Naive B cell (primary cell): ENCODE data around the gene LCLAT1. TPM values are rescaled to one million over a fixed set of nuclear protein-coding genes. Genes with fewer than 3 reads are reported as not detected.

Experiments used
- ATAC-seq, 2 donors: fragments of 150-1000 bp; cut with Tn5 transposase; 2 replicates each; pipeline ENCODE4 v1.10.0; 2021; ENCODE audit warnings: low read depth in 2 of 2, mild to moderate bottlenecking in 2 of 2, moderate library complexity in 2 of 2
- DNase-seq: peaks from one replicate; pipeline ENCODE4 v3.0.0; 2022
- H3K27ac Mint-ChIP-seq, 6 donors: one replicate each; pipeline ENCODE4 v1.8.0; 2020 to 2022; ENCODE audit warnings: mild to moderate bottlenecking in 6 of 6, mixed read lengths in 6 of 6, moderate library complexity in 5 of 6, inconsistent platforms in 2 of 6
- H3K27me3 Mint-ChIP-seq, 3 donors: one replicate each; pipeline ENCODE4 v1.8.0; 2021 to 2022; ENCODE audit warnings: mixed read lengths in 3 of 3, mild to moderate bottlenecking in 1 of 3
- H3K36me3 Mint-ChIP-seq, 2 donors: one replicate each; pipeline ENCODE4 v1.8.0; 2020 to 2022; ENCODE audit warnings: mixed read lengths in 2 of 2, inconsistent platforms in 1 of 2, mild to moderate bottlenecking in 1 of 2
- H3K4me1 Mint-ChIP-seq, 3 donors: one replicate each; pipeline ENCODE4 v1.8.0; 2020 to 2022; ENCODE audit warnings: mixed read lengths in 3 of 3, inconsistent platforms in 1 of 3, mild to moderate bottlenecking in 1 of 3, moderate library complexity in 1 of 3
- H3K4me3 Mint-ChIP-seq, 8 donors: one replicate each; pipeline ENCODE4 v1.8.0; 2020 to 2022; ENCODE audit warnings: mild to moderate bottlenecking in 8 of 8, mixed read lengths in 8 of 8, moderate library complexity in 8 of 8, inconsistent platforms in 2 of 8
- H3K9me3 Mint-ChIP-seq, 7 donors: one replicate each; pipeline ENCODE4 v1.8.0; 2020 to 2022; ENCODE audit warnings: mixed read lengths in 7 of 7, mild to moderate bottlenecking in 5 of 7, inconsistent platforms in 2 of 7, moderate library complexity in 1 of 7
- polyA plus RNA-seq, 6 donors: library from polyadenylated mRNA; unstranded; fragments of 300-500 nt; fragmentation: Illumina TruSeq; gene quantifications; one replicate each; pipeline ENCODE4 v1.2.3, GENCODE V29; 2021; ENCODE audit warnings: low read depth in 6 of 6

LCLAT1 gene
- polyA plus RNA-seq, 6 donors from 2014 or later, result 13.1 to 29.4 (median 19.4) TPM

DNA sequence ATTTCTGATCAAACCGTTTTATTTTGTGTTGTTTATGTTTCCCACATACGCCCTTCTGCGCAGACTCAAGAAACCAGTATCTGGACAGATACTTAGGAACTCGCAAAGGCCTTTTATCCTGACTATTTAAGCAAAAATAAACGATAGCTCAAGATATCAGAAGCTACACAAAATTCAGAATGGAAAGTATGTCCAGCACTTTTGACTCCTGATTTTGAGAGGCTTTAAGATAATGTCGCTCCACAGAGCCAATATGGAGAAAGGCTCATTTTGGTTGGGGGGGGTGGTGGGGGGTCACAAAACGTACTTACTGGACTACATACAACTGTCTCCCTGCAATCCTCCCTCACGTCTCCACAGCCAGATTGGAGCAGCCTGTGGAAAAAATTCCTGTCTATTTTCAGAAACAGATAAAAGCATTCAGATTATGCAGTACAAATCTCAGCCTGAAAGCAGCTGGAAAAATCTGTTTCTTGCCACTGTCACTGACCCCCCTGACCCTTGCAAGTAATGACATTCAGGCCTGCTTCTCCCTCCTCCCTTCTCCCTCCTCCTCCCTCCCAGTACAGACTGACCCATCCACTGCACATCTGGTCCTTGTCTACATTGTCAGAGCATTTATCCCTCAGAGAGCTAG is 34.9 kb upstream of the LCLAT1 start:
- Mint-ChIP-seq H3K36me3 (no peaks in the 10 kb centered on the region), H3K4me3 (no peak overlapping the region), H3K9me3 (no peaks in the 10 kb centered on the region), H3K4me1 (peaks cover 14 to 46% (median 43%) of the 10 kb centered on the region in 3 donors), H3K27ac (peak overlapping the region in 1 of 6 donors; percentile 81), H3K27me3 (peaks cover 0 to 5% (median 0%) of the 10 kb centered on the region in 3 donors)
- ATAC-seq (no peak), DNase-seq (no peak)

DNA sequence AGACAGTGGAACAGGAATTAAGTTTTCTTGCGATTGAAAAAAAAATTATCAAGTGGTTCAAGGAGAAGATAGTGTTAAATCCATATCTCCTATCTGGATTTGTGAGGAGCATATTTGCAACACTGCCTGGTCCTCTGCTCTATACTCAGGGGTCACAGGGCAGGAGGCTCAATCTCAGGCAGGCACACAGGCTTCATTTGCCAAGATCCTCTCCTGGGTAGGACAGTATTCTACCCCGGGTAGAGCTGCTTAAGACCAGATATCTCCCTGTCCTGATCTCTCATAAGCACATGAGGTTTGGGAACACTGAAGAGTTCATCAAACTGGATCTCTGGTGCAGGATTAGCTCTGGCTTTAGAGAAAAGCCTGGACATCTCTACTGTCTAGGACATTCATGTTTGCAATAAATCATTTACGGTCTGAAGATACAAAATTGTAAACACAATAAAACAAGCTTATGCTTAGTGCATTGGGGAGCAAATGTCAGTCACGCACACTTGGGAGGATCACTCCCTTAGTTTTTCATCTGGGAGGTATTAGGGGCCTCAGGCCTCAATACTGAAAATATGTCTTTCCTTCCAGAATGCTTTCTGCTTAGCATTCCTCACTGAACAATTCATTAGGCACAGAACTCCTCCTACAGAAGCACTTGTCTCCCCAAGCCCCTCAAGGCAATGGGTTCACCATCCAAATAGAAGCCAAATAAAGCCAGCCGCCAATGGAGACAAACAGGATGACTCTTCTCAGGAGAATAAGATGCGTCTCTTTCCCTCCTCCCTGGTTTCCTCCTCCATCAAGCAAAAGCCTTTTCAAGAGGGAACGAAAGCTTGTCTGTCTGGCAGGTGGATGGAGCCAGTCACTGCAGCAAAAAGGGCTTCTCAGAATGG is 34.1 kb upstream of the LCLAT1 start:
- H3K9me3 Mint-ChIP-seq, result no peaks in the 10 kb centered on the region
- H3K4me1 Mint-ChIP-seq, result peaks cover 12 to 39% (median 39%) of the 10 kb centered on the region in 3 donors
- DNase-seq (no peak), ATAC-seq (no peak)
- H3K27me3 Mint-ChIP-seq, result peaks cover 0 to 5% (median 0%) of the 10 kb centered on the region in 3 donors
- H3K36me3 Mint-ChIP-seq, result no peaks in the 10 kb centered on the region
- peak overlapping the region in 2 of 6 donors; percentile 2 to 81 for H3K27ac Mint-ChIP-seq
- no peak overlapping the region for H3K4me3 Mint-ChIP-seq

DNA sequence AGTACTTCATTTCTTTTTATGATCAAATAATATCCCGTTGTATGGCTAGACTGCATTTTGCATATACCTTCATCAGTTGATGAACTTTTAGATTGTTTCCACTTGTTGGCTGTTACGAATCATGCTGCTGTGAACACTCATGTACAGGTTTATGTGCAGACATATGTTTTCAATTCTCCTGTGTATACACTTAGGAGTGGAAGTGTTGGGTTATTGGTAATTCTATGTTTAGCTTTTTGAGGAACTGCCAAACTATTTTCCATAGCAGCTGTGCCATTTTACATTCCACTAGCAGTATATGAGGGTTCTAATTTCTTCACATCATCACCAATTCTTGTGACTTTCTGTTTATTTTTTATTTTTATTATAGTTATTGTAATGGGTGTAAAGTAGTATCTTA is 32.1 kb upstream of the LCLAT1 start:
- Mint-ChIP-seq H3K27ac (peak overlapping the region in 1 of 6 donors; percentile 83), H3K36me3 (no peaks in the 10 kb centered on the region), H3K4me1 (peaks cover 5 to 29% (median 20%) of the 10 kb centered on the region in 3 donors), H3K9me3 (no peaks in the 10 kb centered on the region), H3K27me3 (no peaks in the 10 kb centered on the region), H3K4me3 (no peak overlapping the region)
- DNase-seq (no peak), ATAC-seq (no peak)

DNA sequence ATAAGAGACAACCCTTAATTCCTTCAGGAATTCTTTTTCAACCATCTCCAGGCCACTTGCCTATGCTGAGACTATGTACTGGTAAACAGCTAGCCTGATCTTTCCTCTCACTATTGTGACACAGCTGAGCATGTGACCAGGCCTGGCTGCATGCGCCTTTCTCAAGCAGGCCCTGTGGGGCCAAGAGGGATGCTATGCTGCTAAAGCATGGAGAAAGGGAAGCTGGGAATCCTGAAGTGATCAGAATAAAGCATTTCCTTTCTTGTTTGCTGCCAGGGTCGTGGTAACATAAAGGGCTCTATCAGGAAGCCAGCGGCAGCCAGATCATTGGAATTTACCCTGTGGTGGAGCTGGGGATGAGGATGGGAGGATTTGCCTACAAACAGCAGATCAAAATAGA is 29.8 kb upstream of the LCLAT1 start:
- ATAC-seq, result no peak
- H3K36me3 Mint-ChIP-seq, result no peaks in the 10 kb centered on the region
- H3K4me1 Mint-ChIP-seq, result peaks cover 19 to 27% (median 19%) of the 10 kb centered on the region in 3 donors
- H3K4me3 Mint-ChIP-seq, result no peak overlapping the region
- H3K9me3 Mint-ChIP-seq, result no peaks in the 10 kb centered on the region
- DNase-seq, result no peak
- peak overlapping the region in 1 of 6 donors; percentile 47 for H3K27ac Mint-ChIP-seq
- H3K27me3 Mint-ChIP-seq, result no peaks in the 10 kb centered on the region

DNA sequence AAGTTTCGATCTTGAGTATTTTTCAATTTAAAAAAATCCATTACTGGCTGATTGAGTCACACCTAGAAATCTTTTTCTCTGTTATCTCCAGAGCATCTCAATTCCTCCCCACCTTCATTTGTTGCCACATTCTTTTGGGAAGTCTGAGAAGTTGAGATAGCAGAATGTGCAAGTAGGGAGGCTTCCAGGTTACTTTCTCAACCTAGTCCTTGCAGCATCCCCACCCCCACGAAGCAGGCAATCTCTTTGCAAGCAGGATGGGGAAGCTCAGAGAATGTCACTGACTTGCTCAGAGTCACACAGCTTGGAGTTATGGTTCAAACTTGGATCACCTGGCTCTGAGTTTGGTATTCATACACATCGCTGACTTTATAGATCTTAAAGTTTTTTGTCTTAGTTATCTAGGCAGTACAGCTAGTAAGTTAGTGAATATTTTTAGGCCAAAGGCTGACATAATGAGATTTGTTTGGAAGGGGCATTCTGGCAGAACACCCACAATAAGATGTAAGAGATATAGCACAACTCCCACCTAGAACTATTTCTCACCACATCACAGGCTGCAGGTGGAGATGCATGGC is 25.9 kb upstream of the LCLAT1 start:
- Mint-ChIP-seq H3K4me3 (peak overlapping the region in 7 of 8 donors; percentile 54 to 73 (median 63)), H3K4me1 (peaks cover 27 to 43% (median 35%) of the 10 kb centered on the region in 3 donors), H3K9me3 (peaks cover 0 to 2% (median 0%) of the 10 kb centered on the region in 7 donors), H3K36me3 (peaks cover 0 to 4% of the 10 kb centered on the region in 2 donors), H3K27ac (peak overlapping the region; percentile 58 to 89 (median 70)), H3K27me3 (no peaks in the 10 kb centered on the region)
- DNase-seq (no peak), ATAC-seq (no peak)

DNA sequence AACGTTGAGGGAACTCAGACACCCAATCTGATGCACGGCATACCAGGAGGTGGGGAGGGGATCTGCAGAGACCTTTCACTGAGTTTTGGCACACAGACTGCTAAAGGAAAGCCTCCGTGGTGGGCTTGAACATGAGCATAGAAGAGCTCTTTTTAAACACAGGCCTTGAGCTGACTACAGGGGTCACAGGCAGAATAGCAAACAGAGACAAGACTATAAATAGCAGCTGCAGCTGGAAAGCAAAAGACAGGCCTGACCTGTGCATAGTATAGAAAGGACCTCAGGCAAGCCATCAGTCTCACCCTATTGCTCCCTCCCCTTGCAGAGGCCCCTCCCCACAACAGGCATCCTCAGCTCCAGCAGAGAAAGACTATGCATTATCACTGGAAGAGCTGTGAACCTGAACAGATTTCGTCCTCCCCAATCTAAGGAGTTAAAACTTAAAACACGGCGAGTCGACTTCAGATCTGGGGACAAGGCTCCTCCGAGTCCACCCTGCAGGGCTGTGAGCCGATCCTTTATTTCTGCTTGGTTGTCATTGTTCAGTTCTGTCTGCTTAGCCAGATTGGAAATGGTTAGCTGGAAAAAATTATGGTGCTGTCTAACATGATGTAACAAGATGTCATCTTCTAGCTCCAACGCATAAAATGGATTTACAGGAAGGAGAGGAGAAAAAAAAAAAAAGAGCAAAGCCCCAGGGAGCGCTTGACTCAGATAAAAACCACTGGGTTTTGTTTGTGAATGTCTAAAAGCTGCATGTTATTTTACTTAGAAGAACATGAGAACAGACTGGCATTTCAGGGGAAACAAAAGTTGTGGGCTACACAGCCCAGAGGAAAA is 25.2 kb upstream of the LCLAT1 start:
- Mint-ChIP-seq H3K9me3 (peaks cover 0 to 6% (median 0%) of the 10 kb centered on the region in 7 donors), H3K36me3 (peaks cover 0 to 8% of the 10 kb centered on the region in 2 donors), H3K4me1 (peaks cover 32 to 45% (median 41%) of the 10 kb centered on the region in 3 donors), H3K4me3 (peak overlapping the region; percentile 2 to 79 (median 64)), H3K27me3 (no peaks in the 10 kb centered on the region), H3K27ac (peak overlapping the region; percentile 67 to 89 (median 78))
- peak; percentile 15 for DNase-seq
- peak; percentile 22 to 33 for ATAC-seq

DNA sequence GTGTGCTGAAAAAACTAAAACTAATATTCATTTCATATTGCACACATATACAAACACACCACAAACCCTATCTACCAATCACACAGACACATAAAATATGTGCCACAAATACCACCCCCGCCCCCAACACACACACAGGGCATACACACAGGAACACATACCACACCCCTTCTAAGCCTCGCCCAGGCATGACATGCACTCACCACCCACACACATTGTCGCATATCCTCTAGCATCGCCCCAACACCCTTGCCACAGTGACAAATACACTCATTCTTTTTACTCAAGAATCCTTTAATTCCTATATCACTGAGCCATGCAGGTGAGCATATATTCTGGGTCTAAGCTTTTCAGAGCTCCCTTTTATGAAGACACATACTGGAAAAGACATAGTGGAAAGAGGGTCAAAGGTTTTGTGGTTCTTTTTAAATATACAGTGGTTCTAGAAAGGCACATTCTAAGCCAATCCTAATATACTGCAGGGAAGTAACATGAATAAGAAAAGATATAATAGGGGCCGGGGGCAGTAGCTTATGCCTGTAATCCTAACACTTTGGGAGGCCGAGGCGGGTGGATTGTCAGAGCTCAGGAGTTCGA is 24.5 kb upstream of the LCLAT1 start:
- Mint-ChIP-seq H3K4me3 (peak overlapping the region; percentile 2 to 79 (median 57)), H3K36me3 (peaks cover 0 to 8% of the 10 kb centered on the region in 2 donors), H3K4me1 (peaks cover 32 to 42% (median 41%) of the 10 kb centered on the region in 3 donors), H3K27me3 (no peaks in the 10 kb centered on the region), H3K27ac (peak overlapping the region; percentile 67 to 89 (median 78)), H3K9me3 (peaks cover 0 to 6% (median 0%) of the 10 kb centered on the region in 7 donors)
- DNase-seq, result peak; percentile 53
- ATAC-seq, result peak; percentile 99

DNA sequence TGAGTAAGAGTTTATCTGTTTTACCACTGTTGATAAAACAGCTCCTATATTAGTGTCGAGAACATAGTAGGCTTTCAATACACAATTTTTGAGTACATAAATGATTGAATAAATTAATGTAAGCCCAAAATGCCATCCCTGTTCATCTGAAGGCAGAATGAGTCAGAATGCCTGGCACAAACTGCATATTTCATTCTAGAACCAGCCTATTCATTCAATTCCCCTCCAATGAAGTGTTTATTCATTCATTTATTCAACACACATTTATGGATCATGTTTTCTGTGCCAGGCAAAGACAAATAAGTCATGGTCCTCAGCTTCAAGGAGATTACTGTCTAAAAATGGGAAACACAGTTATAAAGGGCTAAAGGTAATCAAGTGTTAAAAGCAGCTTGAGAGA is 22.8 kb upstream of the LCLAT1 start:
- Mint-ChIP-seq H3K9me3 (peaks cover 0 to 6% (median 0%) of the 10 kb centered on the region in 7 donors), H3K4me3 (peak overlapping the region in 1 of 8 donors; percentile 40), H3K4me1 (peaks cover 36 to 49% (median 45%) of the 10 kb centered on the region in 3 donors), H3K36me3 (peaks cover 0 to 8% of the 10 kb centered on the region in 2 donors), H3K27me3 (no peaks in the 10 kb centered on the region), H3K27ac (peak overlapping the region in 4 of 6 donors; percentile 49 to 86 (median 60))
- ATAC-seq (no peak), DNase-seq (no peak)

DNA sequence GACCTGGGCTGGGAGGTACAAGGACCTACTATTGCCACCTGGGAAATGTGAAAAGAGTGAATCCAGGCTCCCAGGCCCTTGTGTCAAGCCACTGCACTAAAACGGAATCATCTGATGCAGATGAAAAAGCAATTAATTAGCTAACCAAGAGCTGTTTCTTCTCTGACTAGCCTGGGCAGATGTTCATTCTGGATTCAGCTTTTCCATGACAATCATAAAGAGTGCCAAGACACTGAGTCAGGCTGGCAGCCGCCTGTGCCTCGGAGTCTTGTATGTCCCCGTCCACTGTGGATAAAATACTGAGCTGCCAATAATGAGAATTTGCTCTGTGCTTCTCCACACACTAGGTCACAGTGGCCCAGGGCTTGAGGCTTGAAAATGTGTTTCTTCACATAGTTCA is 21.7 kb upstream of the LCLAT1 start:
- H3K9me3 Mint-ChIP-seq, result peaks cover 0 to 6% (median 0%) of the 10 kb centered on the region in 7 donors
- H3K27me3 Mint-ChIP-seq, result no peaks in the 10 kb centered on the region
- no peak overlapping the region for H3K27ac Mint-ChIP-seq
- H3K36me3 Mint-ChIP-seq, result peaks cover 0 to 8% of the 10 kb centered on the region in 2 donors
- ATAC-seq (no peak), DNase-seq (no peak)
- peaks cover 36 to 49% (median 45%) of the 10 kb centered on the region in 3 donors for H3K4me1 Mint-ChIP-seq
- H3K4me3 Mint-ChIP-seq, result no peak overlapping the region

DNA sequence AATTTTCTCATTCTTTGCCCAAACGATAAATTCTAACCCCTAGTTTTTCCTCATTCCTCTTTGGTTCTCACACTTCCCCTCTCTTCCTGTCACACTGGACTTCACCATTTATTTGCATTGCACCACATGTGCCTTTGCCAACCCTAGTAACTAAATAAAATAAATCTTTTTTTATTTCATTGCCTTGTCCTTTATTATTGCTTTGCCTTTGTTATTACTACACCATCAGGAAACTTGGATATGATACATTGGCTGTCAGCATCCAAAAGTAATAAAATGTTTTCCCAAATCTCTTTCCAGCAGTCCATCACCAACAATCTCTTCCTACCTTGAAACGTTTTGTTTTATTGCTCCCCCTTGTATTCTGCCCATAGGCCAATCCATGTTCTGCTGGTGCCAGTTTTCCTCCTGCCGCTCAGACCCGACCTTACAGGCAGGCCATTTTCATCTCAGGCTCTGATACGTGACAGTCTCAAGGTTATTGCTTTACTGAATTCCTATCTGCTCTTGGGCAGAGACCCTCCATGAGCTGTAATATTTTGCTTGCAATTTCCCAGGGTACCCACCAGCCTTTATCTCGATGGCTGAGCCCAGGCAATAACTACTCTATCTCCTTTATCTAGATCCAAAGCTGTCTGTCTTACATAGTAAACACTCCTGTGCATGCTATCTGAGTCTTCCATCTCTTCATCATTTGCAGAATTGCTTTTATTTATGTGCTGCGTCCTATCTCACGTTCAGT is 19.3 kb upstream of the LCLAT1 start:
- peaks cover 11 to 25% (median 21%) of the 10 kb centered on the region in 3 donors for H3K4me1 Mint-ChIP-seq
- peaks cover 0 to 8% of the 10 kb centered on the region in 2 donors for H3K36me3 Mint-ChIP-seq
- peaks cover 0 to 6% (median 0%) of the 10 kb centered on the region in 7 donors for H3K9me3 Mint-ChIP-seq
- no peaks in the 10 kb centered on the region for H3K27me3 Mint-ChIP-seq
- peak overlapping the region in 2 of 6 donors; percentile 44 to 56 for H3K27ac Mint-ChIP-seq
- ATAC-seq (no peak), DNase-seq (no peak)
- H3K4me3 Mint-ChIP-seq, result no peak overlapping the region

DNA sequence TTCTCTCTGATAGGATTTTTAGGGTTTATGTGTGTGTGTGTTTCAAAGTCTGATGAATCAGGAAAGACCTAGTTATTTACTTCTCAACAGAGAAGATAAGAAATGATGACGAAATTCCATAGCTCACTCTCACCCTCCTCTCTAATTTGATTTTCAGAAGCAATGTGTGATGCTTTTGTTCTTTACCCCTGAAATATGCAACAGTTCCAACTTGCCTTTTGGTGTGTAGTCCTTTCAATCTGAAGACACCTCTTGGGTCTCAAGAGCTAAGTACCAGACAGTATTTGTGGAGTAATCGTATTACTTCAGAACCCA is 18.7 kb upstream of the LCLAT1 start:
- ATAC-seq, result no peak
- Mint-ChIP-seq H3K4me1 (peaks cover 11 to 23% (median 15%) of the 10 kb centered on the region in 3 donors), H3K27ac (peak overlapping the region in 1 of 6 donors; percentile 56), H3K36me3 (peaks cover 0 to 8% of the 10 kb centered on the region in 2 donors), H3K9me3 (peaks cover 0 to 6% (median 0%) of the 10 kb centered on the region in 7 donors), H3K27me3 (no peaks in the 10 kb centered on the region), H3K4me3 (no peak overlapping the region)
- DNase-seq, result no peak
